Panc1 (cell line): ENCODE results near the gene ARHGEF7. TPM values are rescaled to one million over a fixed set of nuclear protein-coding genes. Genes with fewer than 3 reads are reported as not detected.

Experiments
- ATAC-seq: fragments of 200-7000 bp; cut with Tn5 transposase; 2 replicates; pipeline ENCODE4 v1.9.1; 2020; ENCODE audit warnings: mild to moderate bottlenecking, moderate library complexity
- BruUV-seq: library from RNA; stranded (reverse); fragments of 400-500 nt; replicated peaks from 2 replicates; lab custom pipeline; 2021; lab: Mats Ljungman, UMichigan
- CTCF ChIA-PET: fragments of 300-600 bp; sonication (Branson Sonifier 250); formaldehyde crosslinking; loops from one replicate; lab custom pipeline; 2022; ENCODE audit warnings: antibody characterized with exemption; lab: Charles Lee
- POLR2A ChIA-PET: fragments of 300-600 bp; sonication (Branson Sonifier 250); formaldehyde crosslinking; loops from one replicate; lab custom pipeline; 2022; ENCODE audit warnings: antibody characterized with exemption; lab: Charles Lee
- DNase-seq: peaks from one replicate; pipeline ENCODE4 v3.0.0-alpha.2; 2010; ENCODE audit warnings: low read depth, low spot score
- H3K27ac ChIP-seq: 2 replicates; pipeline ENCODE4 v1.5.1; 2011; ENCODE audit warnings: mild to moderate bottlenecking, low read length, inconsistent platforms
- H3K27me3 ChIP-seq: fragments of 200-500 bp; sonication (Bioruptor generic); 2 replicates; pipeline ENCODE4 v1.6.0; 2014; ENCODE audit warnings: low read length, inconsistent platforms; ENCODE audit not compliant: control insufficient read depth, insufficient read depth
- H3K36me3 ChIP-seq: fragments of 200-500 bp; sonication (Bioruptor generic); 2 replicates; pipeline ENCODE4 v1.5.1; 2014; ENCODE audit warnings: inconsistent platforms, mild to moderate bottlenecking, low read length, moderate library complexity; ENCODE audit not compliant: control insufficient read depth, insufficient read depth
- H3K4me1 ChIP-seq: 2 replicates; pipeline ENCODE4 v1.5.1; 2011; ENCODE audit warnings: inconsistent platforms, mild to moderate bottlenecking, low read length, moderate library complexity; ENCODE audit not compliant: control insufficient read depth, insufficient read depth
- H3K4me3 ChIP-seq, 2 experiments: 2 replicates each; pipeline ENCODE4 v1.5.1; 2011 to 2012; ENCODE audit warnings: low read depth in 2 of 2, low read length in 2 of 2, mild to moderate bottlenecking in 2 of 2, inconsistent platforms in 1 of 2, moderate library complexity in 1 of 2
- H3K9me3 ChIP-seq: fragments of 200-500 bp; sonication (Bioruptor generic); 2 replicates; pipeline ENCODE4 v1.5.1; 2014; ENCODE audit warnings: low read depth, mild to moderate bottlenecking, inconsistent platforms, low read length, moderate library complexity; ENCODE audit not compliant: control insufficient read depth, insufficient read depth
- POLR2AphosphoS5 ChIP-seq: IDR thresholded peaks from 2 replicates; pipeline ENCODE4 v1.6.1; 2012; ENCODE audit warnings: mild to moderate bottlenecking, low read depth, low read length, moderate library complexity
- SIN3A ChIP-seq: IDR thresholded peaks from 2 replicates; pipeline ENCODE4 v1.6.1; 2012; ENCODE audit warnings: low read depth, mild to moderate bottlenecking, low read length, moderate library complexity, borderline replicate concordance; ENCODE audit not compliant: insufficient read depth
- TCF7L2 ChIP-seq: IDR thresholded peaks from 2 replicates; pipeline ENCODE4 v1.6.1; 2011; ENCODE audit warnings: mild to moderate bottlenecking, low read depth, low read length, inconsistent platforms
- in situ Hi-C: cut with HindIII; loops from 2 replicates; pipeline ENCODE4 v1.10.0; 2016; ENCODE audit warnings: low sequenced_read_pairs, low pct_unique_long_range_greater_than_20kb
- intact Hi-C: fragments of 100-400 bp; cut with micrococcal nuclease; formaldehyde crosslinking; loops from one replicate; pipeline ENCODE4 v1.10.0; 2022; ENCODE audit not compliant: unreplicated experiment
- total RNA-seq: library from RNA; stranded (reverse); gene quantifications from one replicate; pipeline ENCODE4 v1.2.1, GENCODE V29; 2021; ENCODE audit not compliant: unreplicated experiment
- TF ChIP-seq, protein P1 (sequence below): fragments of 450-650 bp; IDR thresholded peaks from 2 replicates; pipeline ENCODE4 v1.5.1; 2017; ENCODE audit warnings: mild to moderate bottlenecking
- TF ChIP-seq, protein P2 (sequence below), 2 experiments: IDR thresholded peaks; 2 replicates each; pipeline ENCODE4 v1.6.1; 2011 to 2012; ENCODE audit warnings: low read depth in 2 of 2, control low read depth in 1 of 2, low read length in 1 of 2, mild to moderate bottlenecking in 1 of 2, moderate library complexity in 1 of 2; ENCODE audit not compliant: insufficient read depth in 1 of 2

ARHGEF7 gene
- total RNA-seq, 1 experiment from 2014 or later: 36.4 TPM

- no peak overlapping the region for H3K27ac ChIP-seq
- TF ChIP-seq, protein P1, sequence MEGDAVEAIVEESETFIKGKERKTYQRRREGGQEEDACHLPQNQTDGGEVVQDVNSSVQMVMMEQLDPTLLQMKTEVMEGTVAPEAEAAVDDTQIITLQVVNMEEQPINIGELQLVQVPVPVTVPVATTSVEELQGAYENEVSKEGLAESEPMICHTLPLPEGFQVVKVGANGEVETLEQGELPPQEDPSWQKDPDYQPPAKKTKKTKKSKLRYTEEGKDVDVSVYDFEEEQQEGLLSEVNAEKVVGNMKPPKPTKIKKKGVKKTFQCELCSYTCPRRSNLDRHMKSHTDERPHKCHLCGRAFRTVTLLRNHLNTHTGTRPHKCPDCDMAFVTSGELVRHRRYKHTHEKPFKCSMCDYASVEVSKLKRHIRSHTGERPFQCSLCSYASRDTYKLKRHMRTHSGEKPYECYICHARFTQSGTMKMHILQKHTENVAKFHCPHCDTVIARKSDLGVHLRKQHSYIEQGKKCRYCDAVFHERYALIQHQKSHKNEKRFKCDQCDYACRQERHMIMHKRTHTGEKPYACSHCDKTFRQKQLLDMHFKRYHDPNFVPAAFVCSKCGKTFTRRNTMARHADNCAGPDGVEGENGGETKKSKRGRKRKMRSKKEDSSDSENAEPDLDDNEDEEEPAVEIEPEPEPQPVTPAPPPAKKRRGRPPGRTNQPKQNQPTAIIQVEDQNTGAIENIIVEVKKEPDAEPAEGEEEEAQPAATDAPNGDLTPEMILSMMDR: no peak
- TF ChIP-seq POLR2AphosphoS5: no peak
- TF ChIP-seq, protein P2, sequence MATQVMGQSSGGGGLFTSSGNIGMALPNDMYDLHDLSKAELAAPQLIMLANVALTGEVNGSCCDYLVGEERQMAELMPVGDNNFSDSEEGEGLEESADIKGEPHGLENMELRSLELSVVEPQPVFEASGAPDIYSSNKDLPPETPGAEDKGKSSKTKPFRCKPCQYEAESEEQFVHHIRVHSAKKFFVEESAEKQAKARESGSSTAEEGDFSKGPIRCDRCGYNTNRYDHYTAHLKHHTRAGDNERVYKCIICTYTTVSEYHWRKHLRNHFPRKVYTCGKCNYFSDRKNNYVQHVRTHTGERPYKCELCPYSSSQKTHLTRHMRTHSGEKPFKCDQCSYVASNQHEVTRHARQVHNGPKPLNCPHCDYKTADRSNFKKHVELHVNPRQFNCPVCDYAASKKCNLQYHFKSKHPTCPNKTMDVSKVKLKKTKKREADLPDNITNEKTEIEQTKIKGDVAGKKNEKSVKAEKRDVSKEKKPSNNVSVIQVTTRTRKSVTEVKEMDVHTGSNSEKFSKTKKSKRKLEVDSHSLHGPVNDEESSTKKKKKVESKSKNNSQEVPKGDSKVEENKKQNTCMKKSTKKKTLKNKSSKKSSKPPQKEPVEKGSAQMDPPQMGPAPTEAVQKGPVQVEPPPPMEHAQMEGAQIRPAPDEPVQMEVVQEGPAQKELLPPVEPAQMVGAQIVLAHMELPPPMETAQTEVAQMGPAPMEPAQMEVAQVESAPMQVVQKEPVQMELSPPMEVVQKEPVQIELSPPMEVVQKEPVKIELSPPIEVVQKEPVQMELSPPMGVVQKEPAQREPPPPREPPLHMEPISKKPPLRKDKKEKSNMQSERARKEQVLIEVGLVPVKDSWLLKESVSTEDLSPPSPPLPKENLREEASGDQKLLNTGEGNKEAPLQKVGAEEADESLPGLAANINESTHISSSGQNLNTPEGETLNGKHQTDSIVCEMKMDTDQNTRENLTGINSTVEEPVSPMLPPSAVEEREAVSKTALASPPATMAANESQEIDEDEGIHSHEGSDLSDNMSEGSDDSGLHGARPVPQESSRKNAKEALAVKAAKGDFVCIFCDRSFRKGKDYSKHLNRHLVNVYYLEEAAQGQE (IDR thresholded peaks at IDR 0.05; ENCODE audit: insufficient read depth in 1 of 2, low read depth in 2 of 2, low read length in 1 of 2): no peak
- TF ChIP-seq TCF7L2: no peak
- TF ChIP-seq SIN3A: no peak
- DNase-seq (no peak), ATAC-seq (no peak)
- H3K9me3 ChIP-seq: no peaks in the 10 kb centered on the region
- no peaks in the 10 kb centered on the region; the same call in 1 of the 2 replicates for H3K36me3 ChIP-seq
- POLR2A ChIA-PET: no interaction called here
- no peak overlapping the region for H3K4me3 ChIP-seq
- BruUV-seq: no TSS peak
- H3K27me3 ChIP-seq: no peaks in the 10 kb centered on the region
- H3K4me1 ChIP-seq: no peaks in the 10 kb centered on the region
- in situ Hi-C loops: no loop called here
- CTCF ChIA-PET: no interaction called here
- intact Hi-C loops: no loop called here
Measured at GRCh38 chr13:111245576-111246384, 130.7 kb downstream of the ARHGEF7 start.

DNA sequence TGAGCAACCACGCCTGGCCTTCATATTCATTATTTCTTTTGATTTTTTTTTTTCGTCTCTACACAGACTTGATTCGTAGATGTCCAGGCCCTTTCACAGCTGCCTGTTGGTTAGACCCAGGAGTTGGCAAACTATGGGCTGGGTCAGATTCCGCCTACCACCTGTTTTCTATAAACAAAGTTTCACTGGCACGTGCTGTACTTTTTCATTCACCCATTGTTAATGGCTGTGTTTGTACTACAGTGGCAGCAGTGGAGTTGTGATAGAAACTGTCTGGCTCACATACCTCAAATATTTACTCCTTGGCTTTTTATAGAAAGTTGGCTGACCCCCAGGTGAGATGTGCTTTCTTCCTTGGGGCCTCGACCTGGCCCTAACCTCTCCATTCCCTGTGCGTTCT, 132.4 kb downstream of the ARHGEF7 start:
- TF ChIP-seq POLR2AphosphoS5 (no peak), SIN3A (no peak), TCF7L2 (no peak)
- TF ChIP-seq, protein P2 (IDR thresholded peaks at IDR 0.05; ENCODE audit: insufficient read depth in 1 of 2, low read depth in 2 of 2, low read length in 1 of 2): no peak
- TF ChIP-seq, protein P1: no peak
- no peak overlapping the region for H3K4me3 ChIP-seq
- H3K27me3 ChIP-seq: no peaks in the 10 kb centered on the region
- H3K36me3 ChIP-seq: no peaks in the 10 kb centered on the region
- intact Hi-C loops: no loop called here
- in situ Hi-C loops: no loop called here
- BruUV-seq: no TSS peak
- H3K27ac ChIP-seq: no peak overlapping the region
- ATAC-seq (no peak), DNase-seq (no peak)
- no peaks in the 10 kb centered on the region for H3K4me1 ChIP-seq
- H3K9me3 ChIP-seq: no peaks in the 10 kb centered on the region
- ChIA-PET POLR2A (no interaction called here), CTCF (no interaction called here)
